NCI-H748 (cell line): ENCODE results near the gene CCT6A.
"Not testable (repeated sequence)": the region's sequence is repeated elsewhere in the genome, so short reads cannot be mapped to it uniquely, and the experiment has no call there.

Experiments
- DNase-seq: peaks from one replicate; lab custom pipeline; 2025; ENCODE audit not compliant: unreplicated experiment; lab: John Stamatoyannopoulos, UW

Gene CCT6A

GRCh38 chr7:56051053-56051338, 569 bp upstream of the CCT6A start:
- DNase-seq = no peak

GRCh38 chr7:56053379-56053778, 1.8 kb downstream of the CCT6A start:
- no peak for DNase-seq

GRCh38 chr7:56053993-56054392, 2.4 kb downstream of the CCT6A start:
- DNase-seq = no peak

GRCh38 chr7:56062382-56062781, 10.8 kb downstream of the CCT6A start:
- DNase-seq = no peak

- no peak for DNase-seq
Measured at GRCh38 chr7:56063500-56063881, 11.9 kb downstream of the CCT6A start.

DNA sequence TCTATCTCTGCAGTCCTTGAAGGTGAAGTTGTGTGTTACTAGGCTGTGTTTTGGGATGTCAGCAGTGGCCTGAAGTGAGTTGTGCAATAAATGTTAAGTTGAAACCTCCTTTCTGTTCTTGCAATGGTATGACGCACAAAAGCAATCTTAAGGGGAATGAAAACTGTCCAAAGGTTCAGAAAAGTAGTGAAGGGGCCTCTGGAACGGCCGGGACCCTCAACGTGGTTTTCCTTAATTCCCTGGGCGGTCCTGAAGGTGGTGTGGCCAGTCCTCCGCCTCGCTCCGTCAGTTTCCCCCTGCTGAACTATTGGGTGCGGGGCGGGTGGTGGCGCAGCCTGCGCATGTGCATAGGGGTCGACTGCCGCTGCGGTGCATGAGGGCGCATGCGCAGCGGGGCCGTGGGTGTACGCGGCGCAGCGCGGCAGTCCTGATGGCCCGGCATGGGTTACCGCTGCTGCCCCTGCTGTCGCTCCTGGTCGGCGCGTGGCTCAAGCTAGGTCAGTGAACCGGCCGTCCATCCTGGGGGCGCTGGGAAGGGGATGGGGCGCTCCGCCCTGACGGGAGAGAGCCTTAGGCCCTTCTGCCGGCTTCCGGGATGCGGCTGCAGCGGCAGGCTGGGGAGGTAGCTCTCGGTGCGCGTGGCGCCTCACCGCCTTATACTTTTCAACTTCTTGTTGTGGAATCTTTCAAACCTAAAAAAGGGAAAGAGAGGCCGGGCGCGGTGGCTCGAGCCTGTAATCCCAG, 12.5 kb downstream of the CCT6A start, which contains the start of gene SUMF2:
Gene SUMF2, plus strand, starts transcription at position 405 of the 744 bp plus-strand sequence. Its CDS starts 26 bp downstream, at position 431.
- DNase-seq = peak; percentile 93

- DNase-seq = not testable (repeated sequence)
Measured at GRCh38 chr7:56066376-56066775, 14.8 kb downstream of the CCT6A start.

DNA sequence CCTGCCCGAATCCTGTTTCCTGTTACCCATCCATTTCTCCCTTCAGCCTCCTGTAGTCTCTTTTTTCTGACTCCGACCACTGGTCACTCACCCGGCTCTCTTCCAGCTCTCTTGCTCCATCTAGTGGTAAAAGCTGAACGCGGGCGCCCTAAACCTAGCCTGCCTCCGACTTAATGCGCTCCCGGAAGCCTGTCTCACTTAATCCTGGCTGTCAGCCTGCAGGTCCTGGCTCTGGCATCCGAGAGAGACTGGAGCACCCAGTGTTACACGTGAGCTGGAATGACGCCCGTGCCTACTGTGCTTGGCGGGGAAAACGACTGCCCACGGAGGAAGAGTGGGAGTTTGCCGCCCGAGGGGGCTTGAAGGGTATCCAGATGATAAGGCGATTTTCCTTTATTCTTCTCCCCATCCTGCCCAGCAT, 22.8 kb downstream of the CCT6A start:
- DNase-seq = peak; percentile 67

GRCh38 chr7:56077681-56078080, 26.1 kb downstream of the CCT6A start:
- no peak for DNase-seq

GRCh38 chr7:56078196-56078595, 26.6 kb downstream of the CCT6A start:
- DNase-seq = no peak

- peak; percentile 83 for DNase-seq
Measured at GRCh38 chr7:56079450-56080185, 28.1 kb downstream of the CCT6A start.

DNA sequence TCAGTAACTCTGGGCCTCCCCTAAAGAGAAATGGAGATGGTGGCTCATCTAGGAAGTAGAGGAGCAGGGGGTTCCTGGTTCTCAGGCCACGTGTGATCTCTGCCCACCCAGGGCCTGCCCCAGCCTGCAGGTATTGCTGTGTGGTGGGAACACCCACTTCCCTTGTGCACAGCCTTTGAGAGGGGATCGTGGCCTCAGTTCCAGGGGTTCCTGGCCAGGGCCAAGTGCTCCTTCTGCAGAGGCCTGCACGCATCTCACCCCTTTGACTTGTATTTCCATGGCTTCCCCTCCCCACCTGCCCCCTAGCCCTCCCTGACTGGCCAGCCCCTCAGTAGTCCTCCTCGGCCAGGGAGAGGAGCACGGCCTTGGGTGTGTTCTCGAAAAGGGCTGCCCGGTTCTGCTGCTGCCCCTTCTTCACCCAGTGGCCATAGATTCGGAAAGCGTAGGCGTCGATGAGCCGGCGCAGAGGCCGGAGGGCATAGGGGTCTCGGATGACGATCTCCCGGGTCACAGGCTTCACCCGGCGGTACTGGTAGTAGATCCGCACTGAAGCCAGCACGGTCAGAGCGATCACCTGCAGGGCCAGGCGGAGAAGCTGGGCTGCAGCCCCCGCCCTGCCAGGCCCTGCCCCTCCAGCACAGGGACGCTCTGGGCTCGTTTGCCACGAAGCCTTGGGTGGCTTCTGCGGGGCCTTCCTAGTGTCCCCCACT, 29.3 kb downstream of the CCT6A start:
- DNase-seq = not testable (repeated sequence)

DNA sequence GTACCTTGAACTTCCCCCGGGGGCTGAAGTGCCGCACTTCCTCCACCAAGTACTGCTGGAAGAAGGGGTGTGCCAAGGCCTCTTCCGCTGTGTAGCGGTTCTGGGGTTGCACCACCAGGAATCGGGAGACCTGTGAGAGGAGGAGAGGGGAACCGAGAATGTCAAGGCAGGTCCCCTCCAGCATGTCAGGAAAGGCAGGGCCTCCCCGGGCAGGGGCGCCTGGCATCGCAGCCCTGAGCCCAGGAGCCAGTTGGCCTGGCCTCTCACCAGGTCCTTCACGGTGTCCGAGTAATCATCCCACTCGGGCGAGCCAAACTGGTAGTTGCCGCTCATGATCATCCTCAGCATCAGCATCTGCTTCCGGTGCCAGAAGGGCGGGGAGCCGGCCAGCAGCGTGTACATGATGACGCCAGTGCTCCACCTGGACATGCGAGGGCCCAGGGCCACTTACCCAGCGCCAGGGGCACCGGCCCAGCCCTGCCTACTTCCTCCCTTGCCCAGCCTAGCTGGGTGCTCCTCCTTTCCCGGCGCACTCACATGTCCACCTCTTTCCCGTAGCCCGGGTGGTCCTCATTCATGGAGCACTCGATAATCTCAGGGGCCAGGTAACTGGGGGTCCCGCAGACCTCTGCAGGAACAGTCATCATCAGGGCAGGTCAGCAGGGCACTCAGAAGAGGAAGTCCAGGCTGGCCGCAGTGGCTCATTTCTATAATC, 30.2 kb downstream of the CCT6A start:
- DNase-seq = no peak

DNA sequence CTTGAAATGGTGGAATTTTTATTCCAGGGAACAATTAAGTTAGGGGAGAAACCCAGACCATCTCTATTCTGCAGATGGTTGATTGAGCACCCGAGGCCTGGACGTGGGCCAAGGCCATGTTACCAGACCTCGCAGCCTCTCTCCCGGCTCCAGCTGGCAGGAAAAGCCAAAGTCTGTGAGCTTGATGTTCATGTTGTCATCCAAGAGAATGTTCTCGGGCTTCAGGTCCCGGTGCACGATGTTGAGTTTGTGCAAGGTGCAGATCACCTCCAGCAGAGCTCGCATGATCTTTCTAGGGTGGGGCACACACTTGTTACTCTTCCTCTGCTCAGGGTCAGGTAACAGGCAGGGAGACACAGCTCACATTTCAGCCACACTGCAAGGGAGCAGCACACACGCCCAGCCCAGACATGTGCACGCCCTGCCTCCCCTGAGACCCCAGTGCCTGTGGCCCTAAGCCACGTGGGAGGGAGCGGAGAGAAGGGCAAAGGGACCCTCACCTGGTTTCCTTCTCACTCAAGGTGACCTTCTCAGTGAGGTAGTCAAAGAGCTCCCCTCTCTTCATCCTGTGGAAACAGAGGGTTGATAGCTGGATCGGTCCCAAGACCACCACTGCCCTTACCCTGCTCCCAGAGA, 31.7 kb downstream of the CCT6A start:
- DNase-seq = peak; percentile 16

DNA sequence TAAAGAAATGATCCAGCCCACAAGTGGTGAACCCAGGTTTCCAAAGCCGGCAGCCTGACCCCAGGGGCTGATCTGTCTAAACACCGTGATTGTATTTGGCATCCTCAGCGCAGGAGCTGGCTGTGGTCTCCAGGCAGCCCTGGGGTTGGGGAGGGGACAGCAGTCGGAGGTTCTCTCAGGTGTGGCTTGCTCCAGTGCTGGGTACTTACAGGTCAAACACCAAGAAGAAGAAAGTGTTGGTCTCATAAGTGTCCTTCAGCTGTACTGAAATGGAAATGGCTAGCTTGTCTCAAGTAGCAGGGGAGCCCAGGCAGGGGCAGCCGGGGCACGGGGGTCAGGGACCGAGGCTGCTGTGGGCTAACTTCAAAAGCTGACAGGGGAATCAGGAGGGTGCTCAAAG, 35.2 kb downstream of the CCT6A start:
- DNase-seq = no peak

DNA sequence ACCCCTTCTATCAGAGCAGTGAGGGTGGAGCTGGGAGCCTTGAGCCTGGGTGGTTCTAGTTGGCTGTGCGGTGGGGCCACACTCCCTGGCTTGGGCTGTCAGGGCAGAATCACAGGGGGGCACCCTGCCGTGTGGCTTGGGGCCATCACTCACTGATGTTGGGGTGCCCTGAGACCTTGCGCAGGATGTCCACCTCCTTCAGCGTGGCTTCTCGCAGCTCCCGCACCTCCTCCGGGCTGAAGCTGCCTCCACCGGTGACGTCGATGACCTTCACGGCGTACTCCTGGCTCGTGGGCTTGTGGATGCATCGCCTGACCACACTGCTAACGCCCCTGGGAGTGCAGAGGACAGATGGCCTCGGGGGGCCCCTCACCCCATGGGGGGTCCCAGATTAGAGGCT, 35.9 kb downstream of the CCT6A start:
- no peak for DNase-seq

DNA sequence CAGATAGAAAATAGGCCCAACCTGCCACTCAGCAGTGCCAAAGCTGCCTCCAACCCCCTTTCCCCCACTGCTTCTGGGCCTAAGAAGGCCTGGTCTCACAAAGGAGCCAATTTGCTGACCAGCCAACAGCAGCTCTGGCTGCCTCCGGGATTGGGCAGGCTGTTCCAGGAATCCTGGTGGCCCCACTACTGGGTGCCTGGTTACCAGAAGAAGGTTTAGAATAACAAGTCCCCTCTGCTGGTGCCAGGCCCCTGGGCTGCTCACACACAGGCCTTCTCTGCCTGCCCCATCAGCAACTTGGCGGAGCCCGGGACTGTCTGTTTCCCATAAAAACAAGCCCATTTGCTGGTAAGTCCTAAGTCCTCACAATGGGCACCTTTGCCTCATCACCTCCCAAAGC, 40.0 kb downstream of the CCT6A start:
- DNase-seq = no peak

DNA sequence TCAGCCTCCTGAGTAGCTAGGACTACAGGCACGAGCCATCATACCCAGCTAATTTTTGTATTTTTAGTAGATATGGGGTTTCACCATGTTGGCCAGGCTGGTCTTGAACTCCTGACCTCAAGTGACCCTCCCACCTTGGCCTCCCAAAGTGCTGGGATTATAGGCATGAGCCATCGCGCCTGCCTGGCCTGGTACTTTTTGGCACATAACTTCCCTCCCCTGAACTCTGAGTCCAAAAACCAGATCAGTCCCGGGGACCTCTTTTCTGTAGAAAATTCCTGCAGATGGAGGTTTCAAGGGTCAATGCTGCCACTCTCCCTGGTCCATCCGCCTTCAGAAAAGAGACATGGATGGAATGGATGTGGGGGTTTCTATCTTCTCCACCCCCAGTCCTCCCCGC, 40.8 kb downstream of the CCT6A start:
- not testable (repeated sequence) for DNase-seq

GRCh38 chr7:56092789-56093531, 41.4 kb downstream of the CCT6A start, which contains the start of gene PHKG1:
Gene PHKG1 (minus strand): TSS chr7:56092952. CDS start chr7:56088941, 4,011 bp downstream.
- DNase-seq = peak; percentile 4

- no peak for DNase-seq
Measured at GRCh38 chr7:56097700-56098099, 46.1 kb downstream of the CCT6A start.
